ENCODE results near the gene CCNF. TPM values are rescaled to one million over a fixed set of nuclear protein-coding genes. Genes with fewer than 3 reads are reported as not detected.
A peak's percentile ranks its signal among the peaks of the same experiment; 100 is the strongest.

The CCNF gene
- total and polyA plus RNA-seq, 10 of the 15 experiments (the other 5 are each of a cell fraction or from before 2014, with no cell fraction given): 4.0 to 63.2 (median 27.5) TPM

- intact Hi-C loops (cut with micrococcal nuclease; ENCODE audit: unreplicated experiment): no loop called here
- H2AFZ ChIP-seq (ENCODE audit: control insufficient read depth, low read depth, low read length): no peak overlapping the region
- in situ Hi-C loops (cut with MboI): no loop called here
- no peaks in the 10 kb centered on the region for H3K79me2 ChIP-seq (ENCODE audit: control insufficient read depth, insufficient read depth, low read length)
- SMC1A ChIA-PET (ENCODE audit: uncharacterized antibody, unreplicated experiment): no interaction called here
- FAIRE-seq (no peak), ATAC-seq (no peak), DNase-seq (ENCODE audit: low read depth, low spot score) (no peak)
- RAD21 ChIA-PET (ENCODE audit: unreplicated experiment): no interaction called here
- H3K36me3 ChIP-seq (ENCODE audit: control insufficient read depth in 2 of 2, insufficient read depth in 2 of 2, low read length in 1 of 2): no peaks in the 10 kb centered on the region
- POLR2A ChIA-PET: interaction anchor here (0.5 kb wide), 1 partner anchor 209 kb away, joined by 4 read pairs; no protein-coding TSS in a partner anchor
- H3K27ac ChIP-seq (ENCODE audit: control insufficient read depth, insufficient read depth): no peak overlapping the region
- 86% methylated on average over 14 of the region's 14 CpGs for WGBS (ENCODE audit: insufficient coverage, insufficient replicate concordance, low lambda C conversion rate, missing lambda C conversion rate)
- H3K4me2 ChIP-seq (ENCODE audit: control insufficient read depth, insufficient read depth): peak overlapping the region; percentile 74; the same call in 1 of the 2 replicates
- BruUV-seq (replicated peaks): no TSS peak
- H3K27me3 ChIP-seq (replicated peaks in 1 of 2; ENCODE audit: control insufficient read depth in 2 of 2, insufficient read depth in 2 of 2, low read length in 1 of 2): peaks cover 0 to 2% of the 10 kb centered on the region in 2 experiments; a peak in 1 of 4 replicates
- TF ChIP-seq SMARCA5 (IDR thresholded peaks at IDR 0.05) (no peak), NFIC (IDR thresholded peaks at IDR 0.05; ENCODE audit: low read depth, low read length) (no peak), NFYB (IDR thresholded peaks at IDR 0.05; ENCODE audit: insufficient read depth, low read depth, low read length) (no peak), NR2C1 (IDR thresholded peaks at IDR 0.05) (no peak), YY1 (IDR thresholded peaks at IDR 0.05; ENCODE audit: low read depth, low read length) (no peak), KDM1A (IDR thresholded peaks at IDR 0.05; ENCODE audit: borderline replicate concordance) (no peak), WRNIP1 (IDR thresholded peaks at IDR 0.05; ENCODE audit: borderline replicate concordance, low read depth, low read length) (no peak), DPF2 (IDR thresholded peaks at IDR 0.05) (no peak), ASH2L (IDR thresholded peaks at IDR 0.05; ENCODE audit: borderline replicate concordance, low read depth) (no peak), ZSCAN29 (IDR thresholded peaks at IDR 0.05) (no peak), ZZZ3 (IDR thresholded peaks at IDR 0.05; ENCODE audit: control insufficient read depth, insufficient read length, low read depth) (no peak), MXI1 (IDR thresholded peaks at IDR 0.05; ENCODE audit: low read depth, low read length) (no peak), BHLHE40 (IDR thresholded peaks at IDR 0.05; ENCODE audit: borderline replicate concordance in 1 of 2, low read depth in 2 of 2, low read length in 1 of 2) (no peak), NFXL1 (IDR thresholded peaks at IDR 0.05; ENCODE audit: borderline replicate concordance) (no peak)
- TF ChIP-seq, protein P1, sequence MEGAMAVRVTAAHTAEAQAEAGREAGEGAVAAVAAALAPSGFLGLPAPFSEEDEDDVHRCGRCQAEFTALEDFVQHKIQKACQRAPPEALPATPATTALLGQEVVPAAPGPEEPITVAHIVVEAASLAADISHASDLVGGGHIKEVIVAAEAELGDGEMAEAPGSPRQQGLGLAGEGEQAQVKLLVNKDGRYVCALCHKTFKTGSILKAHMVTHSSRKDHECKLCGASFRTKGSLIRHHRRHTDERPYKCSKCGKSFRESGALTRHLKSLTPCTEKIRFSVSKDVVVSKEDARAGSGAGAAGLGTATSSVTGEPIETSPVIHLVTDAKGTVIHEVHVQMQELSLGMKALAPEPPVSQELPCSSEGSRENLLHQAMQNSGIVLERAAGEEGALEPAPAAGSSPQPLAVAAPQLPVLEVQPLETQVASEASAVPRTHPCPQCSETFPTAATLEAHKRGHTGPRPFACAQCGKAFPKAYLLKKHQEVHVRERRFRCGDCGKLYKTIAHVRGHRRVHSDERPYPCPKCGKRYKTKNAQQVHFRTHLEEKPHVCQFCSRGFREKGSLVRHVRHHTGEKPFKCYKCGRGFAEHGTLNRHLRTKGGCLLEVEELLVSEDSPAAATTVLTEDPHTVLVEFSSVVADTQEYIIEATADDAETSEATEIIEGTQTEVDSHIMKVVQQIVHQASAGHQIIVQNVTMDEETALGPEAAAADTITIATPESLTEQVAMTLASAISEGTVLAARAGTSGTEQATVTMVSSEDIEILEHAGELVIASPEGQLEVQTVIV (IDR thresholded peaks at IDR 0.05; ENCODE audit: borderline replicate concordance, partially characterized antibody): no peak
- TF ChIP-seq, protein P2, sequence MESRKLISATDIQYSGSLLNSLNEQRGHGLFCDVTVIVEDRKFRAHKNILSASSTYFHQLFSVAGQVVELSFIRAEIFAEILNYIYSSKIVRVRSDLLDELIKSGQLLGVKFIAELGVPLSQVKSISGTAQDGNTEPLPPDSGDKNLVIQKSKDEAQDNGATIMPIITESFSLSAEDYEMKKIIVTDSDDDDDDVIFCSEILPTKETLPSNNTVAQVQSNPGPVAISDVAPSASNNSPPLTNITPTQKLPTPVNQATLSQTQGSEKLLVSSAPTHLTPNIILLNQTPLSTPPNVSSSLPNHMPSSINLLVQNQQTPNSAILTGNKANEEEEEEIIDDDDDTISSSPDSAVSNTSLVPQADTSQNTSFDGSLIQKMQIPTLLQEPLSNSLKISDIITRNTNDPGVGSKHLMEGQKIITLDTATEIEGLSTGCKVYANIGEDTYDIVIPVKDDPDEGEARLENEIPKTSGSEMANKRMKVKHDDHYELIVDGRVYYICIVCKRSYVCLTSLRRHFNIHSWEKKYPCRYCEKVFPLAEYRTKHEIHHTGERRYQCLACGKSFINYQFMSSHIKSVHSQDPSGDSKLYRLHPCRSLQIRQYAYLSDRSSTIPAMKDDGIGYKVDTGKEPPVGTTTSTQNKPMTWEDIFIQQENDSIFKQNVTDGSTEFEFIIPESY (IDR thresholded peaks at IDR 0.05): no peak
- H3K9ac ChIP-seq (ENCODE audit: control insufficient read depth, insufficient read depth, low read length): no peak overlapping the region
- no peaks in the 10 kb centered on the region for H4K20me1 ChIP-seq (ENCODE audit: control insufficient read depth, insufficient read depth)
- H3K9me3 ChIP-seq (replicated peaks; ENCODE audit: control insufficient read depth, insufficient read depth, low read length): no peaks in the 10 kb centered on the region
- CTCF ChIA-PET: no interaction called here
- peaks cover 20% of the 10 kb centered on the region for H3K4me1 ChIP-seq (ENCODE audit: control insufficient read depth, insufficient read depth, low read length)
- H3K4me3 ChIP-seq: peak overlapping the region; percentile 50; the same call in 1 of the 2 replicates
Measured at GRCh38 chr16:2472885-2473445, 43.7 kb downstream of the CCNF start.
